T47D (cell line): ENCODE results near the gene ZNF311.

ENCODE experiments used
- DNase-seq, 2 experiments: peaks; one replicate each; pipeline versions ENCODE4 v3.0.0 to v3.0.0-alpha.2; 2011 to 2012; ENCODE audit warnings: low read depth in 1 of 2, low spot score in 1 of 2
- JUND ChIP-seq: IDR thresholded peaks from 2 replicates; pipeline ENCODE4 v1.6.1; 2012; ENCODE audit warnings: low read depth
- in situ Hi-C: cut with HindIII; loops from 2 replicates; pipeline ENCODE4 v1.10.0; 2016; ENCODE audit warnings: low sequenced_read_pairs, low pct_unique_long_range_greater_than_20kb

The ZNF311 gene

DNA sequence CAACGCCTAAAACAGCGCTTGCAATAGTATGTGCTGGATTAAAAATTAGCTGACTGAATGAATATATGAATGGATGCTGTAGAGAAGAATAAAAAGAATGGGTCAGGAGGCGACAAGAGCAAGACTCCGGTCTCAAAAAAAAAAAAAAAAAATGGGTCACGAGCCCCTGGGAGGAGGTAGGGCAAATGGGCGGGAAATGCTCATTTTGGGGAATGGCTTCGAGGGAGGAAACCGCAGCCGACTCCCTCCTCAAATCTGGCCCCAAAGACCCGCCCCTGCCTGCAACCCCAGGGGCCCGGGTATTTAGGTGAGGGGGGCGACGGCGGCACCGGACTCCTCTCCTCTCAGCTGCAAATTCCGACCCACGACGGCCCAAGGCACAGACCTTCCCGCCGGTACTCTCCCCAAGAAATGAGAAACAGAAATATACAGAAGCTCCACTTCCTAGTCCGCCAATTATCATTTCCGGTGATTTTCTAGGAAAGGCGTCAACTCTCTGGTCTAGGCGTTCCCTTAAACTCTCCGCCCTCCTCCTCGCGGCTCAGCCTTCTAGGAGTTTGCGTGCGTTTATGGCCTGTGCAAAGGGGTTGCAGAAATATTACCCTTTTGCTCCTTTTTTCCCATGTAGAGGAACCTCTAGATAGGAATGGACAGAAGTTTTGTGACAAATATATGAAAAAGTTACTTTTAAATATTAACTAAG lies at the start of gene ZNF311:
Gene ZNF311, minus strand, starts transcription at position 133 of the 703 bp plus-strand sequence. CDS start 1,361 bp downstream, outside the sequence.
- TF ChIP-seq JUND: no peak
- peak; percentile 41 to 79 for DNase-seq
- in situ Hi-C loops: no loop called here

DNA sequence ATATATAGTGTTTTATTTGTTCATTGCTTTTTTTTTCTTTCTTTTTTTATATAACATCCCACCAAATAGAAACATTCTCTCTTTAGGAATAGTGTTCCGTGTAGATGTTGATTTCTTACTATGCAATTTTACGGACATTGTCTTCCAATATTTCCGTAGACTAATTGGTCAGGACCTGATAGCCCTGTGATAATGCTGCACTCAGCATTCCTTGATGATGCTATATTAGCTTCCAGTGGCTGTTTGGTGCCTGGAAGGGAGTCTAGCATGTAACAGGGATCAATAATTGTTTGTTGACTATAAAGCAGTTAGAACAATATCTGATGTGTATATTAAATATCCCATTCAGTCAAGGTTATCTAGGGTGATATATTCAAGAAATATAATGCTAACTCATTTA lies 46.6 kb upstream of the ZNF311 start:
- TF ChIP-seq JUND: no peak
- DNase-seq: no peak
- in situ Hi-C loops: no loop called here

DNA sequence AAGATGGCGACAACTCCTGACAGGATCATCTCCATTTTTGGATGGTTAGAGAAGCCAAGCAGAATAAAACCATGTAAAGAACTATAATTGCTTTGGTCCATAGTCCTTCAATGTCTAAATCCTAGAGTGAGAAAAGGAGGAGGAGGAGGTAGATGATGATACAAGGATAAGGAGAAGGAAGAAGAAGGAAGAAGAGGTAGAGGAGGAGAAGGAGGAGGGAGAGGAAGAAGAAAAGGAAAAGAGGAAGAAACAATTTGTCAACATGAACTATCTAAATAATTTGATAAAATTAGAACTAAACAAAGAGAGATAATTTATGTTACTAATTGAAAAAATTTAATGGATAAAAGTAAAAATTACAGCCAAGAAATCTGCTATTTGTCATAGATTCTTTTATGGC lies 40.0 kb upstream of the ZNF311 start, which contains the start of gene OR2W1:
Gene OR2W1, minus strand, starts transcription at position 101 of the 400 bp plus-strand sequence. Its CDS starts 0 bp downstream, at position 101.
- in situ Hi-C loops: no loop called here
- TF ChIP-seq JUND: no peak
- no peak for DNase-seq

DNA sequence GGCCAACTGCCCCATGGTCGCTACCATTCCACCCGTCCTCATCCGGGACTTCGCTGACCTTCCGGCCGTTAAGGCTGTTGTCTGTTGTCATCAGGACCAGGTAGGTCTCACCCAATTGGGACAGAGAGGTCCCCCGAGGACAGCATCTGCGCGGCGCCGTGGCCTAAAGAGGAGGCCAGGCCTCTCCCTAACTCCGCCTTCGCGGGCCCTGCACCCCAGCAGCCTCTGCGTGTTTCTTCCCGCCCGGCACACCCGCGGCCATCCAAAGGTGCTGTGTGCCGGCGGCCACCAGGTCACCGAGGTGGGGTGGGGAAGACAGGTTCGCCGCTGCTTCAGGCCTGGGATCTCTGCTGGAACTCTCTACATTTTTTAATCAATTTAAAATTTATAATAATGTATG lies 30.8 kb upstream of the ZNF311 start:
- in situ Hi-C loops: no loop called here
- TF ChIP-seq JUND: no peak
- no peak for DNase-seq

DNA sequence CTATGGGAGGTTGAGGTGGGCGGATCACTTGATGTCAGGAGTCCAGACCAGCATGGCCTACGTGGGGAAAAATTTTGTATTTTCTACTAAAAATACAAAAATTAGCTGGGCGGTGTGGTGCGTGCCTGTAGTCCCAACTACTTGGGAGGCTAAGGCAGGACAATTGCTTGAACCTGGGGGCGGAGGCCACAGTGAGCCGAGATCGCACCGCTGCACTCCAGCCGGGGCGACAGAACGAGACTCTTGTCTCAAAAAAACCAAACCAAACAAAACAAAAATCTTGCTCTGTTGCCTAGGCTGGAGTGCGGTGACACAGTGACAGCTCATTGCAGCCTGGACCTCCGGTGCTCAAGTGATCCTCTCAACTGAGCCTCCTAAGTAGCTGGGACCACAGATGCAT lies 23.7 kb upstream of the ZNF311 start:
- no peak for DNase-seq
- in situ Hi-C loops: no loop called here
- TF ChIP-seq JUND: no peak

DNA sequence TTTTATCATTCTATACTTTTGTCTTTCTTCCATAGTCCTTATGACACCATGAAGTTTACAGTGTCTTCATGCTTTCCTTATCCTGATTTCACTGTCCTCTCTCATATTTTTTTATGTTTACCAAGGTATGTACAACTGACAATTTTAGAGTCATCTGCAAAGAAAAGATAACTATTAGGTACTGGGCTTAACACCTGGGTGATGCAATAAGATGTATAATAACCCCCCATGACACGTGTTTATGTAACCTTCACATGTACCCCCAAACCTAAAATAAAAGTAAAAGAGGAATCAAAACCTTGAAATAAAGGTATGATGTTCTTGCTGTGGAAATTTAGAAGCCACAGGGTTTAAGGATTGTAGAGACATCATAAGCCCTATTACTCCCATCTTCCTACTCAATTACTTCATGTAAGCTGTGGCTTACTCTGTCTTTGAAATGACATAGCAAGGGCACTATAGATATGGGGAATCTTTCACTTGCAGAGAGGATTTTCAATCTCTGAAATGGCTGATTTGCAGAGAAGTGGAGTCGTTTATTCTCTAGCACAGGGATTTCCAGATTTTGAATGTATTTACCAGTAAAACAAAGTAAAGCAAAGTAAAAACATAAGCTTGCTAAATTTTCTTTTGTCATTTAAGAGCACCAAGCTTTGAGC lies 20.9 kb upstream of the ZNF311 start:
- no peak for TF ChIP-seq JUND
- in situ Hi-C loops: no loop called here
- no peak for DNase-seq

DNA sequence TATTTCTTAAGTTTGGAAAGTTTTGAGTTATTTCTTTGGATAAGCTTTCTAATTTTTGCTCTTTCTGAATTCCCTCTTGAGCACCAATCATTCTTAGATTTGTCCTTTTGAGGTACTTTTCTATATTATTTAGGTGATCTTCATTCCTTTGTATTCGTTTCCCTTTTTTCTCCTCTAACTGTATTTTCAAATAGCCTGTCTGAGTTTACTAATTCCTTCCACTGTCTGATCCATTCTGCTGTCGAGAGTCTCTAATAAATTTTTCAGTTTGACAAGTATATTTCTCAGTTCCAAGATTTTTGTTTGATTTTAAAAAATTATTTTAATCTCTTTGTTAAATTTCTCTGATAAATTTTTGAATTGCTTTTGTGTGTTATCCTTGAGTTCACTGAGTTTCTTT lies 16.3 kb upstream of the ZNF311 start:
- no peak for TF ChIP-seq JUND
- in situ Hi-C loops: no loop called here
- DNase-seq: no peak

DNA sequence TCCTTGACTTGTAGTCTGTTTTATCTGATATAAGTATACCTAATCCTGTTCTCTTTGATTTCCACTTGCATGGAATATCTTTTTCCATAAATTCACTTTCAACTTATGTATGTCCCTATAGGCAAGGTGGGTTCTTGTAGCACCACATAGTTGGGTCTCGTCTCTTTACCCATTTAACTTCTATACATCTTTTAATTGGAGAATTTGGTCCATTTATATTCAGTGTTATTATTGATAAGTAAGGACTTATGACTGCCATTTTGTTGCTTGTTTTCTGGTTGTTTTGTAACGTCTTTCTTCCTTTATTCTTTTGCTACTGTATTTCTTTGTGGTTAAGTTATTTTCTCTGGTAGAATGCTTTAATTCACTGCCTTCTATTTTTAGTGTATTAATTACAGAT lies 14.5 kb upstream of the ZNF311 start:
- no peak for TF ChIP-seq JUND
- in situ Hi-C loops: no loop called here
- no peak for DNase-seq

DNA sequence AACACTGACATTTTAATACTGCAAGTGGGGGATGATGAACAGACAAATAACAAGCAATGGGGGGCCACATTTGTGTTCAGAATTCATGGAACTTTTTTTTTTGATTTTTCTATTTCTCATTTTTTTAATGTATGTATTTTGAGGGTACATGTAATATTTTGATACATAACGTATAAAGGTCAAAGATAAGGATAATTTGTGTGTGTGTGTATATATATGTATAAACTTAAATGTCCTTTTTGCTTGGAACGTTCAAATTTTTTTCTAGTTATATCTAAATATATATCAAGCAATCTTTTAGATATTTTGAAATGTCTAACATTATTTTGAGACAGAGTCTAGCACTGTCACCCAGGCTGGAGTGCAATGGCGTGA lies 12.3 kb upstream of the ZNF311 start:
- TF ChIP-seq JUND: no peak
- in situ Hi-C loops: no loop called here
- no peak for DNase-seq

DNA sequence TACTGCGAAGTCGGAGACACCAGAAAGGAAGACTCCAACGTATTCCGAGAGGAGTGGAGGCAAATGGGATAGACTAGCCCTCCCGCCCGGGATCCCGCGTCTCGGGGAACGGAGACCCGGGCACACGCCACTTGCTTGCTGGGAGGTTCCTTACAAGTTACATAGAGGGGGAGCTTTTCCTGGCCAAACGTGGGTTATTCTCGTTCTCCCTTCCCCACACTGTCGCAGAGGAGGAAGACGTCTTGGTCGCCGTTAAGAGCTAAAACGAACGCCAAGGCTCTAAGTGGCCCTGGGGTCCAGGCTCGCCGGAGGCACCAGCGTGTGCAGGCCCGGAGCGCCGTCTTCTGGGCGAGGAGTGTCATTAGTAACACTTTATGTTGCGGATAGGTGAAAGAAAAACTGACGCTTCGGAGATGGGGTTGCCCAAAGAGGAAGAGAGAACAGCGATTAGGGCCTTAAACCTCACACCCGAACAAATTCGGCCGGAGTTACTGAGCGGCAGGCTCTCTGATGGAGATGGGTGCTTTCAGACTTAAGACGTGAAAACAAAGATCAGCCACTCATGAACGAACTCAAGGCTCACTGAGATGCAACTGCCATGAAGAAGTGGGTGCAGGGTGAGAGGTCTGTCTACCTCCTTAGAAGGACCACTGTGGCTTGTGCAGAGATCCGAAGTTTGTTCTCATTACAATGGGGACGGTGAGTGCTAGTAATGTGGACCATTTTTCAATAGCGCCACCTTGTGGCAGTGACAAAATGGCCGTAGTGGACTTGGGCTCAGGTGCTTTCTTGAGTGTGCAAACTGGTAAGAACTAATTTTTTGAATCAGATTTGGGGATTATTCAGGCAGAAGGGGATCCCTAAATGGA lies 11.7 kb upstream of the ZNF311 start:
- no peak for TF ChIP-seq JUND
- in situ Hi-C loops: no loop called here
- DNase-seq: peak; percentile 77 to 89

DNA sequence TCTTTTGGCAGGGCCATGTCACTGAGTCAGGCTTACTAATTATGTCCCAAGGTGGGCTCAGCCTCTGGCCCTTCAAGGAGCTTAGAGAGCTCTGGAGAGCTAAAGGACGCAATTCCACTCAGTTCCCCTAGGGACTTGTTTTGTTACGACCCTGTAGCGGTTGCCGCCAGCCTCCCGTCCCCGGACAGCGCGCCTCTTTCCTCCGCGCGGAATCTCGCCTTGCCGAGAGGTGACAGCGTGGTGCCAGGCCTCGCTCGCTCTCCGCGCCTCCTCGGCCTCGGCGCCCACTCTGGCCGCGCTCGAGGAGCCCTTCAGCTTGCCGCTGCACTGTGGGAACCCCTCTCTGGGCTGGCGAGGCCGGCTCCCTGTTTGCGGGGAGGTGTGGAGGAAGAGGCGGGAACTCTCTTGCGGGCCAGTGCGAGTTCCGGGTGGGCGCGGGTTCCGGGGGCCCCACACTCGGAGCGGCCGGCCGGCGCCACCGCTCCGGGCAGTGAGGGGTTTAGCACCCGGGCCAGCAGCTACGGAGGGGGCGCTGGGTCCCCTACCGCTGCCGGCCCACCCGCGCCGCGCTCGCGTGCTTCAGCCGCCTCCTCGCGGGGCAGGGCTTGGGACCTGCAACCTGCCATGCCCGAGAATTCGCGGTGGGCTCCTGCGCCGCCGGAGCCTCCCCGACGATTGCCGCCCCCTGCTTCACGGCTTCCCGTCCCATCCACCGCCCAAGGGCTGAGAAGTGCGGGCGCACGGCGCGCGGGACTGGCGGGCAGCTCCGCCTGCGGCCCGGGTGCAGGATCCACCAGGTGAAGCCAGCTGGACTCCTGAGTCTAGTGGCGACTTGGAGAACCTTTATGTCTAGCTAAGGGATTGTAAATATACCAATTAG lies 9.9 kb upstream of the ZNF311 start:
- in situ Hi-C loops: no loop called here
- no peak for DNase-seq
- TF ChIP-seq JUND: no peak

DNA sequence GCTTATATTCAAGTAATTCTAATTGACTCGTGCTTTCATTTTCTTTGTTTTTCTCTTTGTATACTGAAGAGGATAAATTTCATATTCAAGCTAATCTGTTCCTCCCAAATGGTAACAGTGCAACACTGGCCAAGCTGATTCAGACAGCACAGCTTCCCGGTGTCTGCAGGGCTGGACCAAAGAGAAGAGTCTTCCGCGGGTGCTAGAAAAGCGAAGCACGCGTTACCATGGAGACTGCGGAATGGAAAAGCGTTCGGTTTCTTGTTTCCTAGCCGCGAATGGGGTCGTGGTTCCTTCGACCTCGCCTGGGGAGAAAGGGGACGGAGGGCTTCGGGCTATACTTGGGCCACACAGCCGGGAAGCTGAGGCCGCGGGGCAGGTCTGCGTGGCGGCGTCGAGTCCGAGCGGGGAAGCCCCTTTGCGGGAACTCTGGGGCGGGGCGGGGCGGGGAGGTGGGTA lies 6.2 kb upstream of the ZNF311 start:
- no peak for TF ChIP-seq JUND
- in situ Hi-C loops: no loop called here
- DNase-seq: peak in 1 of 2 experiments; percentile 14
